Mesodermal cell (in vitro differentiated cells): ENCODE measurements around the gene RCVRN.

Experiments
- H3K27ac ChIP-seq: 2 replicates; pipeline ENCODE4 v1.7.0; 2013; ENCODE audit warnings: mild to moderate bottlenecking, low read depth, low read length, moderate library complexity; ENCODE audit not compliant: severe bottlenecking
- H3K36me3 ChIP-seq: 2 replicates; pipeline ENCODE4 v1.7.1; 2013; ENCODE audit warnings: mild to moderate bottlenecking, low read length, moderate library complexity; ENCODE audit not compliant: control insufficient read depth, insufficient read depth
- H3K4me1 ChIP-seq: one replicate; pipeline ENCODE4 v1.7.1; 2013; ENCODE audit warnings: mild to moderate bottlenecking, low read length; ENCODE audit not compliant: insufficient read depth, control insufficient read depth, poor library complexity, severe bottlenecking
- H3K4me3 ChIP-seq: 2 replicates; pipeline ENCODE4 v1.7.0; 2013; ENCODE audit warnings: low read length, control low read depth, mild to moderate bottlenecking; ENCODE audit not compliant: insufficient read depth, poor library complexity, severe bottlenecking; ENCODE audit errors: extremely low read depth
- H3K9me3 ChIP-seq: 2 replicates; pipeline ENCODE4 v1.7.1; 2013; ENCODE audit warnings: mild to moderate bottlenecking, low read length, moderate library complexity; ENCODE audit not compliant: control insufficient read depth
- WGBS, 2 experiments: methylation state at CpG; one replicate each; pipeline ENCODE4 v1.1.5; 2013; ENCODE audit warnings: missing lambda C conversion rate in 2 of 2; ENCODE audit not compliant: insufficient coverage in 2 of 2; 5-methylcytosine and 5-hydroxymethylcytosine counted together

The RCVRN gene

DNA sequence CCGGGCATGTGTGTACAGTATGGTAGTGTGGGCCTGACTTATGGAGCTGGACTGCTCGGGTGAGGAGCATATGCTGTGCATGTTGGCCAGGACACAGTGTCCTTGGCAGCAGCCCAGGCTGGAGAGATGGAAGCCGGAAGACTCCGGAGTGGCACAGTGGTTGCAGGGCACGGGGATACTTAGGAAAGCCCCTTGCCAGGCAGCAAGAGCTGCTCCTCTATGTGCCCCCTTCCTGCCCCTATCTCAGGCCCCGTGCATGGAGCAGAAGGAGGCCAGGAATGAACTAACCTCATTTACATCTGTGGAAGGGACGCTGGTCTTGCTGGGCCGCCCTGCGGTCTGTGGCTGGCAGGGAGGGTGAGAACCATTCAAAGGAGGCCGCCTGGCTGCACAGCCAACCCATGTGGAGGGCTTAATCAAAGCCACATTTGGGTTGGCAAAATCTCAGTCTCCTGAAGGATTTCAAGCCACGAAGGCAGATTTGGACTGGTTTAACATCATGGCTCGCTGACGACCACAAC is 32.2 kb upstream of the RCVRN start:
- no peak overlapping the region for H3K27ac ChIP-seq
- peaks cover 34% of the 10 kb centered on the region for H3K36me3 ChIP-seq
- H3K9me3 ChIP-seq = peaks cover 7% of the 10 kb centered on the region
- no peaks in the 10 kb centered on the region for H3K4me1 ChIP-seq
- no peak overlapping the region for H3K4me3 ChIP-seq
- WGBS, 2 experiments = 90 to 94% methylated on average over 12 of the region's 13 CpGs

DNA sequence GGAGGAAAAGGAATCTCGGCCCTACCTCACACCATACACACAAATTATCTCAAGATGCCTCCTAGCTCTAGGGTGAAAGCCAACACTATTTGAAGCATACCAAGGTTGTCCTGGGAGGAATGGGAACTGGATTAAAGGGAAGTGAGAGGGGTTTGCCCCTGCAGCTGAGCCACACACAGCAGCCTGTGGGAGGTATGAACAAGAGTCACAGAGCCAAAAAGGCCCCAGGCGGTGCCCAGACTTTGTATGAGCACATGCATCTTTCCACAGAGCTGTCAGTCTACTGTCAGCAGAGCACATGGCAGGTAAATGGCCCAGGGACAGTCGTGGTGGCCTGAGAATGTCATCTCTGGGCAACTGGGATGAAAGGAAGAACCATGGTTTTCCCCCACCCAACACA is 31.0 kb upstream of the RCVRN start:
- H3K9me3 ChIP-seq = peaks cover 7% of the 10 kb centered on the region
- H3K4me1 ChIP-seq = peaks cover 2% of the 10 kb centered on the region
- peaks cover 30% of the 10 kb centered on the region for H3K36me3 ChIP-seq
- 78 to 93% methylated on average over 1 to 2 of the region's 3 CpGs for WGBS, 2 experiments
- H3K27ac ChIP-seq = no peak overlapping the region
- H3K4me3 ChIP-seq = no peak overlapping the region

- WGBS, 2 experiments = 92 to 95% methylated on average over 5 of the region's 6 CpGs
- H3K9me3 ChIP-seq = peaks cover 7% of the 10 kb centered on the region
- peaks cover 23% of the 10 kb centered on the region for H3K36me3 ChIP-seq
- H3K4me1 ChIP-seq = peaks cover 2% of the 10 kb centered on the region
- H3K4me3 ChIP-seq = no peak overlapping the region
- H3K27ac ChIP-seq = no peak overlapping the region
Observed at GRCh38 chr17:9935408-9935807, 30.3 kb upstream of the RCVRN start.

DNA sequence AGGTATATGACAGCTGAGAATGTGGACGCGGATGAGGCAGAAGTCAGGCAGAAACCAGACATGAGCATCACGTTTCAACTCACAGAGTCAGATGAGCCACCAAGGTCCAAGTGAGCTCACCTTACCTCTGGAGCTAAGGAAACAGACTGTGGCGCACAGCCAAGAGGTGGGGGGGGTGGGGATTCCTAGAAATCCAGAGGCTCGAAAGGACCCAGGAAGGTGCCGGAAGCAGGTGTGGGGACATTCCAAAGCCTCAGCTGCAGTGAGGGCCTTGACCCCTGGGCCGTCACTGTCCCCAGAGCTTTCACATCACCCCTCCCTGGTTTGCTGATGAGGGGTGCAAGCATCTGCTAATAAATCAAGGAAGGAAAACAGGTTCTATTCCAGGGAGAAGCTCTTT is 29.3 kb upstream of the RCVRN start:
- WGBS, 2 experiments = 93 to 96% methylated on average over 6 of the region's 7 CpGs
- no peak overlapping the region for H3K27ac ChIP-seq
- H3K9me3 ChIP-seq = peaks cover 7% of the 10 kb centered on the region
- H3K4me3 ChIP-seq = no peak overlapping the region
- peaks cover 15% of the 10 kb centered on the region for H3K36me3 ChIP-seq
- H3K4me1 ChIP-seq = peaks cover 2% of the 10 kb centered on the region

- Histone ChIP-seq H3K4me1 (peaks cover 2% of the 10 kb centered on the region), H3K27ac (no peak overlapping the region), H3K4me3 (no peak overlapping the region), H3K9me3 (no peaks in the 10 kb centered on the region), H3K36me3 (peaks cover 6% of the 10 kb centered on the region)
- WGBS, 2 experiments = 100% methylated on average over 1 of the region's 2 CpGs
Observed at GRCh38 chr17:9932491-9932890, 27.4 kb upstream of the RCVRN start.

- Histone ChIP-seq H3K4me1 (peaks cover 2% of the 10 kb centered on the region), H3K27ac (no peak overlapping the region), H3K4me3 (no peak overlapping the region), H3K36me3 (peaks cover 6% of the 10 kb centered on the region), H3K9me3 (no peaks in the 10 kb centered on the region)
- WGBS, 2 experiments = 66 to 77% methylated on average over 4 to 6 of the region's 12 CpGs
Observed at GRCh38 chr17:9931144-9931741, 26.2 kb upstream of the RCVRN start.

DNA sequence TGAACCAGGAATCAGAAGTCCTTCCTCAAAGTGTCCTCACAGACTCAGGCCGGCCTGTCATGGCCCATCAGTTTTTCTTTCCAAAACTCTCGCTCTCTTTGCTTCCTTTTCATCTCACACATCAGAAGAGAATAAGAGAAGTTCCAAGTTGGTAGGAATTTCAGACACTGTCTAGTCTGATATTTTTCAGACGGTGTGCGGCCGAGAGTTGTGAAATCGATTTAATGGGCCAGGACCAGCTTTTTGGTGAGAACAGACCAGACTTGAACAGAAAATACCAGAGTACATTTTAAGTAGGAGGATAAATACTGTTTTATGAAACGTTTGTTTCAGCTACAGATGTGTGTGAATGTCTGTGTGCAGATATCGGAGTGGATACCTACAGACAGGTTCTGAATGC is 24.8 kb upstream of the RCVRN start:
- 93 to 98% methylated on average over 3 to 5 of the region's 8 CpGs for WGBS, 2 experiments
- Histone ChIP-seq H3K27ac (no peak overlapping the region), H3K9me3 (no peaks in the 10 kb centered on the region), H3K4me1 (peaks cover 2% of the 10 kb centered on the region), H3K36me3 (peaks cover 6% of the 10 kb centered on the region), H3K4me3 (no peak overlapping the region)

DNA sequence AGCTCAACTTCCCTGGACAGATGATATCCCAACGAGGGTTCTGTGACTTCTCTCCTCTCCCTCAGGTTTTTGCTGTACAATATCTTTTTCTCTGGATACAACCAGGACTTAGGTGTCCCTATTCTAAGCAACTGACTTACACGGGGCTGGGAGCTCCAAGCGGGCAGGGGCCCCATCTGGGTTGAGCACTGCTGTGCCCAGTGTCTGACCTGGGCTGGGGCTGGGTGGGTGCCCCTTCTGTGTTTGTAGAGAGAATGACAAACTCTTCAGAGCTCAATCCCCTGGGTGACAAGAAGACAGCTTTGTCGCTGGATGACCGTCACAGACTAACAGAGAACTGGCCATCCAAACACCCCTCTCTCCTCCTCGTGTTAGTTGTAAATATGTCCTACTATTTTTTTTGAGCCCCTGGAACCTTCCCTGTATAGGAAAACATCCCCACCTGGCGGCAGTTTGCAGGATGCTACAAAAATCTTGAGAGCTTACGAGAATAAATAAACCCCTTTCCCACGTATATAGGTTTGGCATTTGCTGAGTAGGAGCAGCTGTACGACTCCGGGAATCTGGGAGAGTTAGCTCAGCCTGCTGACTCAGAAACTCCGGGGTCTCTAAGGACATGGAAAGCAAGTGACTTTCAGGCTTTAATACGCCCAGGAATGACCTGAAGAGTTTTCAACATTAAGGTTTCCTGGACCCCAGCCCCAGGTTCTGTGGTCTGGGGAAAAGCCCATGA is 23.7 kb upstream of the RCVRN start:
- 51 to 59% methylated on average over 6 to 11 of the region's 13 CpGs for WGBS, 2 experiments
- Histone ChIP-seq H3K36me3 (peaks cover under 1% of the 10 kb centered on the region), H3K4me3 (no peak overlapping the region), H3K4me1 (peaks cover 2% of the 10 kb centered on the region), H3K9me3 (no peaks in the 10 kb centered on the region), H3K27ac (no peak overlapping the region)

- Histone ChIP-seq H3K4me3 (no peak overlapping the region), H3K36me3 (no peaks in the 10 kb centered on the region), H3K4me1 (no peaks in the 10 kb centered on the region), H3K27ac (no peak overlapping the region), H3K9me3 (no peaks in the 10 kb centered on the region)
- 91 to 94% methylated on average over 13 to 21 of the region's 21 CpGs for WGBS, 2 experiments
Observed at GRCh38 chr17:9926150-9926804, 21.2 kb upstream of the RCVRN start.

DNA sequence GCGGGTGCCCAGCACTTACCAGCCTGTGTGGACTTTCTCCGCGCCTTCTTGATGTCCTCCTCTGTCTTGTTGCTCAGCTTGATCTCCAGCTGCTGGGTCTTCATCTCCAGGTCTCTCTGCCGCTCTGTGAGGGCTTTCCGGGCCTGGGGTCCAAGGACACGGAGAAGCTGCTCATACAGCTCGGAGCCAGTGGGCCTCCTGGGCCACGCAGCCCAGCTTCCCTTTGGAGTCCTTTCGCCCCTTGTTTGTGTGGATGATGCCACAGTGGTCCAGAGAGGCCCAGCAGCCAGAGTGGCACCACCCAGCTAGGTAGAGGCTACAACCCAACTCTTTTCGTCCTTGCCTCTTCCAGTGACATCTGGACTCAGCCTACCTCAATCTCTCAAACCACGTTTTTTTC is 20.4 kb upstream of the RCVRN start:
- WGBS, 2 experiments = 87 to 93% methylated on average over 7 to 8 of the region's 11 CpGs
- no peak overlapping the region for H3K27ac ChIP-seq
- H3K36me3 ChIP-seq = no peaks in the 10 kb centered on the region
- no peak overlapping the region for H3K4me3 ChIP-seq
- H3K9me3 ChIP-seq = no peaks in the 10 kb centered on the region
- no peaks in the 10 kb centered on the region for H3K4me1 ChIP-seq
